Measurements from ENCODE around the gene ITPR1. TPM values are rescaled to one million over a fixed set of nuclear protein-coding genes. Genes with fewer than 3 reads are reported as not detected.

ITPR1 gene
- total and polyA plus RNA-seq, 2 of the 4 experiments (the other 2 are of a cell fraction) = 1.8 to 5.7 TPM

DNA sequence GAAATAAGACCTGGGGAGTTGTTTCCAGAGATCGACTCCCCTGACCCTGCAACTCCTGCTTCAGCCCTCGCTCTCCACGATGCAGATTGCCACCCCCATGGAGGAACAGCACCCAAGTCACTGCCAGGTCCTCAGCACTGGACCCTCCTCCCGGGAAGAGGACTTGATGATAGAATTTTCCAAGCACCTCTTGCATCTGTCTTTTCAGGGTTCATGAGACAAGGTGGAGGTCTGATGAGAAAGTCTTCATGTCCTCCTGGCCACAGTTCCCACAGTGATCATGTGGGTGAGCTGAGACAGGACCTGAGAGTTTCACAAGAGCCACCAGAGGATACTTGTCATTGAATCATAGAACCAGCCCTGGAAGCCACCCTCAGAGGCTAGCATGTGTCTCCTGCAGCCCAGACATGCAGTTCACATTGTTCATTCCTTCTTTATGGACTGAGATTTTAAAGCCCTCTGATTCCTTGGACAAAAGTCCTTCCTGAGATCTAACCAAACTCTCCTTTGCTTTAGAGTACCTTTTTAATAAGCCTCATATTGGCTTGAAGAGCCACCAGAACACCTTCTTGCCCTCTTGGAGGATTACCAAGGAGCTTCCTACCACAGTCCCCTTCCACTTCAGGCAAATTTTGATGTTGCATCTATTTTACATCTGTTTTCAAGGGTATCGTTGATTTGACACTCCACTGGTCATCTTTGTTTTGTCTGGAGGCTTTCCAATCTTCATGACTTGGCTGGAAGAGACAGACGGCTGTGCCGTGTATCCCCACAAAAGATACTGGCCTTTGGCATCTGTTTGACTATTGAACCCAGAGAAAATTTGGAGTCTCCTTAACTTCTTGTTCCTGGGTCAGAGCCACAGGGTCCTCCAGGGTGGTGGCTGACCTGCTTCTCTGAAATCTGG is 261.3 kb downstream of the ITPR1 start:
- no peaks in the 10 kb centered on the region for H4K20me1 ChIP-seq (ENCODE audit: insufficient read depth, low read length)
- peaks cover 4% of the 10 kb centered on the region; the same call in 1 of the 2 replicates for H3K4me1 ChIP-seq (ENCODE audit: control insufficient read depth, insufficient read depth, low read length)
- H3K23ac ChIP-seq (ENCODE audit: low read depth, low read length) = no peak overlapping the region
- H3K9me1 ChIP-seq (ENCODE audit: insufficient read depth, low read length) = no peaks in the 10 kb centered on the region
- H2BK20ac ChIP-seq (ENCODE audit: low read depth, low read length) = no peak overlapping the region
- dilution Hi-C loops (cut with HindIII; ENCODE audit: low sequenced_read_pairs, unreplicated experiment) = no loop called here
- in situ Hi-C loops (cut with MboI; ENCODE audit: low sequenced_read_pairs) = no loop called here
- DNase-seq (no peak), ATAC-seq (ENCODE audit: low read depth) (no peak)
- H2BK5ac ChIP-seq (ENCODE audit: low read depth, low read length, poor library complexity, severe bottlenecking) = no peak overlapping the region
- no peak overlapping the region for H4K8ac ChIP-seq (ENCODE audit: low read depth in 2 of 2, low read length in 2 of 2)
- no peak overlapping the region for H3K14ac ChIP-seq (replicated peaks; ENCODE audit: low read depth, low read length)
- no peaks in the 10 kb centered on the region for H3K79me1 ChIP-seq (ENCODE audit: low read depth in 1 of 2, low read length in 2 of 2)
- WGBS, 2 experiments (ENCODE audit: extremely low coverage in 2 of 2, insufficient read length in 1 of 2) = 83% methylated on average over 3 of the region's 7 CpGs; no CpG with 5 or more reads in 1 of the 2 experiments
- no peak overlapping the region for H3K27ac ChIP-seq (ENCODE audit: insufficient read depth, low read length)
- no peak overlapping the region for H2AK9ac ChIP-seq (replicated peaks; ENCODE audit: low read depth, low read length, poor library complexity)
- TF ChIP-seq, protein P1, sequence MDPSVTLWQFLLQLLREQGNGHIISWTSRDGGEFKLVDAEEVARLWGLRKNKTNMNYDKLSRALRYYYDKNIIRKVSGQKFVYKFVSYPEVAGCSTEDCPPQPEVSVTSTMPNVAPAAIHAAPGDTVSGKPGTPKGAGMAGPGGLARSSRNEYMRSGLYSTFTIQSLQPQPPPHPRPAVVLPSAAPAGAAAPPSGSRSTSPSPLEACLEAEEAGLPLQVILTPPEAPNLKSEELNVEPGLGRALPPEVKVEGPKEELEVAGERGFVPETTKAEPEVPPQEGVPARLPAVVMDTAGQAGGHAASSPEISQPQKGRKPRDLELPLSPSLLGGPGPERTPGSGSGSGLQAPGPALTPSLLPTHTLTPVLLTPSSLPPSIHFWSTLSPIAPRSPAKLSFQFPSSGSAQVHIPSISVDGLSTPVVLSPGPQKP (IDR thresholded peaks at IDR 0.05; ENCODE audit: borderline replicate concordance, low read depth, low read length) = no peak
- TF ChIP-seq FOS (IDR thresholded peaks at IDR 0.05; ENCODE audit: low read depth, low read length) = no peak
- no peak for TF ChIP-seq CHD1 (IDR thresholded peaks at IDR 0.05; ENCODE audit: low read depth, low read length)
- no peak for TF ChIP-seq CEBPB (IDR thresholded peaks at IDR 0.05; ENCODE audit: low read depth, low read length)
- TF ChIP-seq CTCF (conservative IDR thresholded peaks at IDR 0.05; ENCODE audit: low read depth, low read length) = no peak
- no peak overlapping the region for H3K9ac ChIP-seq (ENCODE audit: low read depth, low read length)
- no peak overlapping the region for H3K4ac ChIP-seq (ENCODE audit: low read depth, low read length)
- H3K9me3 ChIP-seq (ENCODE audit: control insufficient read depth, insufficient read depth, low read length) = no peaks in the 10 kb centered on the region
- H2AFZ ChIP-seq (replicated peaks; ENCODE audit: low read length, poor library complexity) = no peak overlapping the region
- no TSS peak for BruUV-seq (replicated peaks)
- ChIA-PET POLR2A (ENCODE audit: unreplicated experiment) (no interaction called here), CTCF (interaction anchor here (0.7 kb wide), 1 partner anchor 11 kb away, joined by 4 read pairs; no protein-coding TSS in a partner anchor)
- no peak overlapping the region for H3K18ac ChIP-seq (ENCODE audit: low read depth, low read length)
- peaks cover 26% of the 10 kb centered on the region for H3K27me3 ChIP-seq (ENCODE audit: control insufficient read depth, insufficient read depth, low read length)
- H3K36me3 ChIP-seq (ENCODE audit: control insufficient read depth, insufficient read depth, low read length) = no peaks in the 10 kb centered on the region
- intact Hi-C loops (cut with micrococcal nuclease) = no loop called here
- no peak overlapping the region for H2AK5ac ChIP-seq (ENCODE audit: low read depth, low read length)
- H3K4me2 ChIP-seq (ENCODE audit: low read depth, low read length) = no peak overlapping the region
- H3K56ac ChIP-seq (ENCODE audit: extremely low read depth, insufficient read depth, low read length) = no peak overlapping the region
- no peak overlapping the region for H3K4me3 ChIP-seq (ENCODE audit: insufficient read depth, low read depth, low read length)
- H2BK120ac ChIP-seq (ENCODE audit: low read depth, low read length) = no peak overlapping the region
- H4K91ac ChIP-seq (ENCODE audit: insufficient read depth, low read depth, low read length) = no peak overlapping the region
- no peak overlapping the region for H2BK15ac ChIP-seq (ENCODE audit: low read depth, low read length)
- H4K5ac ChIP-seq (ENCODE audit: low read depth, low read length) = no peak overlapping the region
